Erythroblast (primary cell): Measurements from ENCODE around the gene EYA3.

Source experiments
- DNase-seq, 2 experiments: peaks; one replicate each; lab custom pipeline; 2025; lab: John Stamatoyannopoulos, UW
- GATA1 ChIP-seq: IDR thresholded peaks from 2 replicates; pipeline ENCODE4 v1.6.1; 2011; ENCODE audit warnings: low read depth, mild to moderate bottlenecking, control low read depth, low read length, moderate library complexity
- POLR2A ChIP-seq: IDR thresholded peaks from 2 replicates; pipeline ENCODE4 v1.6.1; 2011; ENCODE audit warnings: mild to moderate bottlenecking, low read length

EYA3 gene

DNA sequence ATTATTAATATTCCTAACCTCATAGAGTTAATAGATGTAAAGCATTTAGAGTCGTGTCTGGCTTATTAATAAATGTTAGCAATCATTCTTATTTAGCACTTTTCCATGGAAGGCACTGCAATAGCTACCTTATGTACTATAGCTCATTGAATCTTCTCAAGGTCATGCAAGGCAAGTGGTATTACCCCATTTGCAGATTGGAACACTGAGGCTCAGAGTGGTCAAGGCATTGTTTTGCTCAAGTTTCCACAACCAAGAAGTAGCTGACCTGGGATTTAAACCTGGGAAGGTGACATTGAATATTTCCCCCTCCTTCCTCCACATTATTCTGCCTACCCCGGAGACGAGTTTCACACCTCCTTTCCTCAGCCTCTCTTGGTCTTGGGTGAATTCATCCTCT, 37.8 kb upstream of the EYA3 start:
- TF ChIP-seq GATA1 (no peak), POLR2A (no peak)

GRCh38 chr1:28123461-28123961, 35.1 kb upstream of the EYA3 start:
- DNase-seq: no peak
- TF ChIP-seq POLR2A (no peak), GATA1 (no peak)

More for the DNA sequence above, 37.8 kb upstream of the EYA3 start:
- no peak for DNase-seq

DNA sequence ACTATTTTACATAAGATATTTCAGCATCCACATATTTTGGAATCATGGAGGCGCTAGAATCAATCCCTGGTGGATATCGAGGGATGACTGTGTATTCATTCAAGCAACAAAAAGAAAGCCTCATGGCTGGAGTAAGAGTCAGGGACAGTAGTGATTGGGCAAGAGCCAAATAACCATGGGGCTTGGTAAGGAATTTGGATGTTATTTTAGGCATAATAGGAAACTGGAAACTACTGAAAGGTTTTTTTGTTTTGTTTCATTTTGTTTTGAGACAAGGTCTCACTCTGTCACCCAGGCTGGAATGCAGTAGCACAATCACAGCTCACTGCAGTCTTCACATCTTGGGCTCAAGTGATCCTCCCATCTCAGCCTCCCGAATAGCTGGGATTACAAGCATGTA, 33.8 kb upstream of the EYA3 start:
- DNase-seq: no peak
- no peak for TF ChIP-seq GATA1
- TF ChIP-seq POLR2A: no peak

- DNase-seq: no peak
- no peak for TF ChIP-seq POLR2A
- TF ChIP-seq GATA1: no peak
Measured at GRCh38 chr1:28119556-28119955, 31.1 kb upstream of the EYA3 start.

GRCh38 chr1:28118640-28119307, 30.4 kb upstream of the EYA3 start:
- no peak for DNase-seq
- TF ChIP-seq GATA1: no peak
- no peak for TF ChIP-seq POLR2A

DNA sequence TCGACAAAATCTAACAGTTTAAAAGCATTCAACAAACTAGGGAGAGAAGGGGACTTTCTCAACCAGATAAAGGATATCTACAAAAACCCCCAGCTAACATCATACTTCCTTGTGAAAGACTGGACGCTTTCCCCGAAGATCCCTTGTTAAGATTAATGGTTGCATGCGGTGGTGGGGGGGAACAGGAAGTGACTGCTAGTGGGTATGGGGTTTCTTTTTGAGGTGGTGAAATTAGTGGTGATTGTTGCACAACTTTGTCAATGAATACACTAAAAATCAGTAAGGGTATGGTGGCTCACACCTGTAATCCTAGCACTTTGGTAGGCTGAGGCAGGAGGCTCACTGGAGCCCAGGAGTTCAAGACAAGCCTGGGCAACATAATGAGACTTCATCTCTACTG, 26.9 kb upstream of the EYA3 start:
- TF ChIP-seq POLR2A: no peak
- TF ChIP-seq GATA1: no peak
- no peak for DNase-seq

DNA sequence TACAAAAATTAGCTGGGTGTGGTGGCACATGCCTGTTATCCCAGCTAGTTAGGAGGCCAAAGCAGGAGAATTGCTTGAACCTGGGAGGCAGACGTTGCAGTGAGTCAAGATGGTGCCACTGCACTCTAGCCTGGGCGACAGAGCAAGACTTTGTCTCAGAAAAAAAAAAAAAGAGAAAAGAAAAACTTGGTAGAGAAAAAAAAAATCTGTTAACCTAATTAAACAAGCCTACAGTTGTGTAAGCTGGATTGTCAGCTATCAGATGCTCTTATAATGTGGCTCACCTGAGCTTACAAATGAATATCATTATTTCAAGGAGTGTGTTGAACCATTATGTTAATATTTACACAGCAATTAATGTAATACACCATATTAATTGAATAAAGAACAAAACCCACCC, 26.4 kb upstream of the EYA3 start:
- TF ChIP-seq POLR2A (no peak), GATA1 (no peak)
- no peak for DNase-seq

DNA sequence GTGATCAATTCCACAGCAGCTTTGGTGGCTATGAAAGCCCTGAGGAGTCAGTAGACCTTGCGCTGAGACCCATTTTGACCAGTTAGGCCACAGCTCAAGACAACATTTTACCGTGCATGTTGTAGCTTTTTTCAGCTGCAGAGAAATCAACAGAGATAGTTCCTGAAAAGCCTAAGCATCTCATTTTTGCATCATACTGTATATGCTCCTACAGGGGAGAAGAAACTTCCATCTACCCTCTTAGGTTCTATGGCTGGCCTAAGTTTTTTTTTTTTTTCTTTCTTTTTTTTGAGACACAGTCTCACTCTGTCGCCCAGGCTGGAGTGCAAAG, 24.8 kb upstream of the EYA3 start:
- TF ChIP-seq POLR2A (no peak), GATA1 (no peak)
- DNase-seq: no peak

GRCh38 chr1:28112388-28113241, 24.2 kb upstream of the EYA3 start:
- TF ChIP-seq GATA1 (no peak), POLR2A (no peak)
- DNase-seq: peak in 1 of 2 experiments; percentile 47

DNA sequence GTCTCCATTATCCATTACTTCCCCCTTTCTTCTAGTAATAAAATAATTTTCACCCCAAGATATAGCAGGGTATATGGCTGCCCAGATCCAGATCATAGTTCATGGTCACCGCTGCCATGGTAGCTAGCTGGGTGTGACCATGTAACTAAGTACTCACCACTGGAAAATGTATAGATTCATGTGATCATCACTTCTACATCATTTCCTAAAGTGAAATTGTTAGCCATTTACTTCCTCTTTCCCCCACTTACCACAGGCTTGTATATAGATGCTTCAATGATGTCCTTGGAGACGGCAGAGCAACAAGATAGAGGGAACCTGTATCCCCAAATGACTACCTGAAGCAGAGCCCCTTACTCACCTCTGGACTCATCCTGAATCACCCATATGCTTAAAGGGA, 22.7 kb upstream of the EYA3 start:
- DNase-seq: no peak
- TF ChIP-seq POLR2A (no peak), GATA1 (no peak)

GRCh38 chr1:28110555-28110954, 22.1 kb upstream of the EYA3 start:
- no peak for TF ChIP-seq POLR2A
- no peak for TF ChIP-seq GATA1
- DNase-seq: no peak

DNA sequence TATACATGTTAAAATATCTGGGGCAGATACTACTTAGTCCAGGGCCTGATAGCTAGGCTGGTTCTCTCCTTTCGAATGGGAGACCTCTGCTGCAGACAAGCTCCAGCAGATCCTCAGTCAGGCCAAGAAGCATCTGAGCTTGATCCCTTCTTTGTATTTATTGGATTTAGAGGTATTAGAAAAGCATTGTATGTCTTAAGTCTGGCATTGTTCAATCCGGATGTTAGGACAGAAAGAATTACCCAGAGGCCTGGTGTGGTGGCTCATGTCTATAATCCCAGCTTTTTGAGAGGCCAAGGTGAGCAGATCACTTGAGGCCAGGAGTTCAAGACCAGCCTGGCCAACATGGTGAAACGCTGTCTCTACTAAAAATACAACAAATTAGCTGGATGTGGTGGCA, 21.2 kb upstream of the EYA3 start:
- no peak for TF ChIP-seq GATA1
- no peak for TF ChIP-seq POLR2A
- DNase-seq: no peak

DNA sequence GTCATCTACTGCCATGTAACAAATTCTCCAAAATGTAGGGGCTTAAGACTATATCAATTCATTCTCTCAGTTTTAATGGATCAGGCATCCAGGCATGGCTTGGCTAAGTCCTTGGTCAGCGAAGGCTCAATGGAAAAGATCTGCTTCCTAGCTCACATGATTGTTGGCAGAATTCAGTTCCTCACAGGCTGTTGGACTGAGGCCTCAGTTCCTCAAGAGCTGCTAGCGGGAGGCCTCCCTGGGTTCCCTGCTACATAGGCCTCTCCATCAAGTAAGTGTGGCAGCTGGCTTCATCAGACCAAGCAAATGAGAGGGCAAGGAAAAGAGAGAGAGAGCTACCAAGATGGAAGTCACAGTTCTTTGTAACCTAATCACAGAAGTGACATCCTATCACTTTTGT, 19.6 kb upstream of the EYA3 start:
- DNase-seq: no peak
- TF ChIP-seq GATA1 (no peak), POLR2A (no peak)

DNA sequence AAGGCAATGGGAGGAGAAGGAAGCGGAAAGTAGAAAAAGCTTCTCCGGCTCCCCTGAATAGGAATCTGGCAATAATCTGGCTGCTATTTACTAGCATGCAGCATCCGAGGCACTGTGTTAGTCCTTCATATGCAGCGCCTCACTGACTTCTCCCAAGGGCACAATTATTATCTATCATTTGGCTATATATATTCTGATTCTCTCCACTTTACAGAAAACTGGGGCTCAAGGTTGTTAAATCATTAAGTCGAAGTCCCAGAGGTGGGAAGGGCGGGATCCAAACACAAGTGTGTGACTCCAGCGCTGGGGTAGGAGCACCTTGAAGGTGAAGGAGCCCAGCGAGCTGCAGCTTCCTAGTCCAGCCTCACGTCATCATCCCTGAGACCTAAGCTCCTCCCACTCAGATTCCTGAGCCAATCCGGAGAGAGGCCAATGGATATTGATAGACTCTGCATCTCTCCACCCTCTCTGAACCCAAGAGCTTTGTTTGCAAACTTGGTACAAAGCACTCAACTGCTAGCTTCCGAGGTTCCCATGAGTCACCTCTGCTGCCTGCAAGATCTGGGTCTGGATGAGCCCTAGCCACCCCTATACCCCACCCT, 16.6 kb upstream of the EYA3 start:
- DNase-seq: no peak
- TF ChIP-seq POLR2A (no peak), GATA1 (no peak)

GRCh38 chr1:28102189-28102588, 13.8 kb upstream of the EYA3 start:
- DNase-seq: no peak
- TF ChIP-seq POLR2A (no peak), GATA1 (no peak)
